ENCODE data around the gene MRPL48.
A peak's percentile ranks its signal among the peaks of the same experiment; 100 is the strongest.
"Not testable (repeated sequence)": the region's sequence is repeated elsewhere in the genome, so short reads cannot be mapped to it uniquely, and the experiment has no call there.

Gene MRPL48

GRCh38 chr11:73755670-73756069 lies 32.0 kb upstream of the MRPL48 start:
- H3K9ac ChIP-seq (ENCODE audit: low read depth, low read length): no peak overlapping the region
- H3K4me1 ChIP-seq (ENCODE audit: control insufficient read depth, insufficient read depth, low read length): peaks cover 17% of the 10 kb centered on the region
- H3K27me3 ChIP-seq (ENCODE audit: control insufficient read depth, insufficient read depth, low read length): no peaks in the 10 kb centered on the region
- H3K27ac ChIP-seq (ENCODE audit: low read depth, low read length): no peak overlapping the region
- H3K4me3 ChIP-seq (ENCODE audit: low read depth, low read length): no peak overlapping the region
- H3K9me3 ChIP-seq (ENCODE audit: control insufficient read depth, insufficient read depth, low read length): no peaks in the 10 kb centered on the region
- H3K36me3 ChIP-seq (ENCODE audit: control insufficient read depth, insufficient read depth, low read length): no peaks in the 10 kb centered on the region

- Histone ChIP-seq H3K27me3 (ENCODE audit: control insufficient read depth, insufficient read depth, low read length) (no peaks in the 10 kb centered on the region), H3K4me3 (ENCODE audit: low read depth, low read length) (no peak overlapping the region), H3K9ac (ENCODE audit: low read depth, low read length) (no peak overlapping the region), H3K9me3 (ENCODE audit: control insufficient read depth, insufficient read depth, low read length) (no peaks in the 10 kb centered on the region), H3K36me3 (ENCODE audit: control insufficient read depth, insufficient read depth, low read length) (no peaks in the 10 kb centered on the region), H3K27ac (ENCODE audit: low read depth, low read length) (no peak overlapping the region), H3K4me1 (ENCODE audit: control insufficient read depth, insufficient read depth, low read length) (peaks cover 17% of the 10 kb centered on the region)
Measured at GRCh38 chr11:73757598-73757997, 30.1 kb upstream of the MRPL48 start.

- Histone ChIP-seq H3K4me3 (ENCODE audit: low read depth, low read length) (peak overlapping the region; percentile 87), H3K9me3 (ENCODE audit: control insufficient read depth, insufficient read depth, low read length) (no peaks in the 10 kb centered on the region)
Measured at GRCh38 chr11:73758451-73758850, 29.2 kb upstream of the MRPL48 start.

GRCh38 chr11:73759610-73760134 lies 28.0 kb upstream of the MRPL48 start:
- no peaks in the 10 kb centered on the region for H3K9me3 ChIP-seq (ENCODE audit: control insufficient read depth, insufficient read depth, low read length)
- peaks cover 17% of the 10 kb centered on the region for H3K4me1 ChIP-seq (ENCODE audit: control insufficient read depth, insufficient read depth, low read length)
- peak overlapping the region; percentile 87 for H3K4me3 ChIP-seq (ENCODE audit: low read depth, low read length)
- no peaks in the 10 kb centered on the region for H3K36me3 ChIP-seq (ENCODE audit: control insufficient read depth, insufficient read depth, low read length)
- H3K9ac ChIP-seq (ENCODE audit: low read depth, low read length): peak overlapping the region; percentile 81
- no peaks in the 10 kb centered on the region for H3K27me3 ChIP-seq (ENCODE audit: control insufficient read depth, insufficient read depth, low read length)
- H3K27ac ChIP-seq (ENCODE audit: low read depth, low read length): no peak overlapping the region

More at GRCh38 chr11:73758451-73758850, 29.2 kb upstream of the MRPL48 start:
- Histone ChIP-seq H3K9ac (ENCODE audit: low read depth, low read length) (no peak overlapping the region), H3K4me1 (ENCODE audit: control insufficient read depth, insufficient read depth, low read length) (peaks cover 17% of the 10 kb centered on the region), H3K27me3 (ENCODE audit: control insufficient read depth, insufficient read depth, low read length) (no peaks in the 10 kb centered on the region), H3K27ac (ENCODE audit: low read depth, low read length) (no peak overlapping the region), H3K36me3 (ENCODE audit: control insufficient read depth, insufficient read depth, low read length) (no peaks in the 10 kb centered on the region)

- H3K4me3 ChIP-seq (ENCODE audit: low read depth, low read length): peak overlapping the region; percentile 87
- H3K27ac ChIP-seq (ENCODE audit: low read depth, low read length): peak overlapping the region; percentile 90
- no peaks in the 10 kb centered on the region for H3K27me3 ChIP-seq (ENCODE audit: control insufficient read depth, insufficient read depth, low read length)
- H3K9ac ChIP-seq (ENCODE audit: low read depth, low read length): peak overlapping the region; percentile 81
- no peaks in the 10 kb centered on the region for H3K9me3 ChIP-seq (ENCODE audit: control insufficient read depth, insufficient read depth, low read length)
- H3K36me3 ChIP-seq (ENCODE audit: control insufficient read depth, insufficient read depth, low read length): no peaks in the 10 kb centered on the region
- peaks cover 17% of the 10 kb centered on the region for H3K4me1 ChIP-seq (ENCODE audit: control insufficient read depth, insufficient read depth, low read length)
Measured at GRCh38 chr11:73760135-73760678, 27.5 kb upstream of the MRPL48 start.

GRCh38 chr11:73760679-73761402 lies 26.8 kb upstream of the MRPL48 start, which contains the start of gene RAB6A:
RAB6A (minus strand) TSS chr11:73761074; CDS start chr11:73760635, 439 bp downstream.
- Histone ChIP-seq H3K27me3 (ENCODE audit: control insufficient read depth, insufficient read depth, low read length) (no peaks in the 10 kb centered on the region), H3K27ac (ENCODE audit: low read depth, low read length) (peak within 1 kb of the TSS; percentile 90), H3K4me1 (ENCODE audit: control insufficient read depth, insufficient read depth, low read length) (peaks cover 17% of the 10 kb centered on the region), H3K9me3 (ENCODE audit: control insufficient read depth, insufficient read depth, low read length) (no peaks in the 10 kb centered on the region), H3K4me3 (ENCODE audit: low read depth, low read length) (peak within 1 kb of the TSS; percentile 87), H3K9ac (ENCODE audit: low read depth, low read length) (peak within 1 kb of the TSS; percentile 81), H3K36me3 (ENCODE audit: control insufficient read depth, insufficient read depth, low read length) (no peaks in the 10 kb centered on the region)

- no peak overlapping the region for H3K9ac ChIP-seq (ENCODE audit: low read depth, low read length)
- peak overlapping the region; percentile 87; the same call in 1 of the 2 replicates for H3K4me3 ChIP-seq (ENCODE audit: low read depth, low read length)
- H3K27ac ChIP-seq (ENCODE audit: low read depth, low read length): peak overlapping the region; percentile 62
Measured at GRCh38 chr11:73761403-73761945, 26.2 kb upstream of the MRPL48 start.

GRCh38 chr11:73762732-73763131 lies 24.9 kb upstream of the MRPL48 start:
- H3K4me1 ChIP-seq (ENCODE audit: control insufficient read depth, insufficient read depth, low read length): peaks cover 13% of the 10 kb centered on the region
- H3K36me3 ChIP-seq (ENCODE audit: control insufficient read depth, insufficient read depth, low read length): no peaks in the 10 kb centered on the region
- H3K4me3 ChIP-seq (ENCODE audit: low read depth, low read length): no peak overlapping the region
- no peak overlapping the region for H3K27ac ChIP-seq (ENCODE audit: low read depth, low read length)
- H3K27me3 ChIP-seq (ENCODE audit: control insufficient read depth, insufficient read depth, low read length): no peaks in the 10 kb centered on the region; the same call in 1 of the 2 replicates
- no peaks in the 10 kb centered on the region for H3K9me3 ChIP-seq (ENCODE audit: control insufficient read depth, insufficient read depth, low read length)
- no peak overlapping the region for H3K9ac ChIP-seq (ENCODE audit: low read depth, low read length)

More at GRCh38 chr11:73761403-73761945, 26.2 kb upstream of the MRPL48 start:
- peaks cover 17% of the 10 kb centered on the region for H3K4me1 ChIP-seq (ENCODE audit: control insufficient read depth, insufficient read depth, low read length)
- no peaks in the 10 kb centered on the region for H3K27me3 ChIP-seq (ENCODE audit: control insufficient read depth, insufficient read depth, low read length)
- no peaks in the 10 kb centered on the region for H3K36me3 ChIP-seq (ENCODE audit: control insufficient read depth, insufficient read depth, low read length)
- no peaks in the 10 kb centered on the region for H3K9me3 ChIP-seq (ENCODE audit: control insufficient read depth, insufficient read depth, low read length)

GRCh38 chr11:73766763-73767162 lies 20.9 kb upstream of the MRPL48 start:
- H3K27ac ChIP-seq (ENCODE audit: low read depth, low read length): no peak overlapping the region
- no peaks in the 10 kb centered on the region for H3K9me3 ChIP-seq (ENCODE audit: control insufficient read depth, insufficient read depth, low read length)
- no peaks in the 10 kb centered on the region; the same call in 1 of the 2 replicates for H3K27me3 ChIP-seq (ENCODE audit: control insufficient read depth, insufficient read depth, low read length)
- no peak overlapping the region for H3K4me3 ChIP-seq (ENCODE audit: low read depth, low read length)
- H3K9ac ChIP-seq (ENCODE audit: low read depth, low read length): no peak overlapping the region
- no peaks in the 10 kb centered on the region for H3K4me1 ChIP-seq (ENCODE audit: control insufficient read depth, insufficient read depth, low read length)
- H3K36me3 ChIP-seq (ENCODE audit: control insufficient read depth, insufficient read depth, low read length): no peaks in the 10 kb centered on the region

GRCh38 chr11:73770811-73771210 lies 16.9 kb upstream of the MRPL48 start:
- H3K4me1 ChIP-seq (ENCODE audit: control insufficient read depth, insufficient read depth, low read length); H3K27me3 ChIP-seq (ENCODE audit: control insufficient read depth, insufficient read depth, low read length); H3K27ac ChIP-seq (ENCODE audit: low read depth, low read length); H3K9me3 ChIP-seq (ENCODE audit: control insufficient read depth, insufficient read depth, low read length); H3K9ac ChIP-seq (ENCODE audit: low read depth, low read length); H3K36me3 ChIP-seq (ENCODE audit: control insufficient read depth, insufficient read depth, low read length); H3K4me3 ChIP-seq (ENCODE audit: low read depth, low read length): not testable (repeated sequence)
